ENCODE results near the gene IFIH1.
A peak's percentile ranks its signal among the peaks of the same experiment; 100 is the strongest.

IFIH1 gene

GRCh38 chr2:162242586-162243280 lies 75.8 kb downstream of the IFIH1 start:
- H3K4me3 ChIP-seq (ENCODE audit: low read length): peak overlapping the region; percentile 44
- DNase-seq (ENCODE audit: low read depth): peak; percentile 68
- no peak for TF ChIP-seq CTCF (conservative IDR thresholded peaks at IDR 0.05; ENCODE audit: low read depth, low read length)

- no peak for DNase-seq (ENCODE audit: low read depth)
- H3K4me3 ChIP-seq (ENCODE audit: low read length): peak overlapping the region; percentile 44
- no peak for TF ChIP-seq CTCF (conservative IDR thresholded peaks at IDR 0.05; ENCODE audit: low read depth, low read length)
Observed at GRCh38 chr2:162241571-162241970, 76.9 kb downstream of the IFIH1 start.

DNA sequence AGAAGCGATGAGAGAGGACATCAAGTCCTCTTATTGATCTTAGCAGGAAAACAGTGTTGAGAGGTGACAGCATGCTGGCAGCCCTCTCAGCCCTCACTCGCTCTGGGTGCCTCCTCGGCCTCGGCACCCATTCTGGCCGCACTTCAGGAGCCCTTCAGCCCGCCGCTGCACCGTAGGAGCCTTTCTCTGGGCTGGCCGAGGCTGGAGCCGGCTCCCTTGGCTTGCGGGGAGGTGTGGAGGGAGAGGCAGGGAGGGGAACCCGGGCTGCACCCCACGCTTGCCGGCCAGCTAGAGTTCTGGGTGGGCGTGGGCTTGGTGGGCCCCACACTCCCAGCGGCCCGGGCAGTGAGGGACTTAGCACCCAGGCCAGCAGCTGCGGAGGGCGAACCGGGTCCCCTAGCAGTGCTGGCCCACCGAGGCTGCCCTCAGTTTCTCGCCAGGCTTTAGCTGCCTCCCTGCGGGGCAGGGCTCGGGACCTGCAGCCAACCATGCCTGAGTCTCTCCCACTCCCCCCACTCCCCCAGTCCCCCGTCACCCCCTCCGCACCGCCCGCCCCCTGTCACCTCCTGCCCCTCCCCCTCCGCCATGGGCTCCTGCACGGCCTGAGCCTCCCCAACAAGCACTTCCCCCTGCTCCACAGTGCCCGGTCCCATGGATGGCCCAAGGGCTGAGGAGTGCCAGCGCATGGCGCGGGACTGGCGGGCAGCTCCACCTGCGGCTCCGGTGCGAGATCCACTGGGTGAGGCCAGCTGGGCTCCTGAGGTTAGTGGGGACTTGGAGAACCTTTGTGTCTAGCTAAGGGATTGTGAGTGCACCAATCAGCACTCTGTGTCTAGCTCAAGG lies 83.6 kb downstream of the IFIH1 start:
- TF ChIP-seq CTCF (conservative IDR thresholded peaks at IDR 0.05; ENCODE audit: low read depth, low read length): no peak
- H3K4me3 ChIP-seq (ENCODE audit: low read length): no peak overlapping the region
- no peak for DNase-seq (ENCODE audit: low read depth)

DNA sequence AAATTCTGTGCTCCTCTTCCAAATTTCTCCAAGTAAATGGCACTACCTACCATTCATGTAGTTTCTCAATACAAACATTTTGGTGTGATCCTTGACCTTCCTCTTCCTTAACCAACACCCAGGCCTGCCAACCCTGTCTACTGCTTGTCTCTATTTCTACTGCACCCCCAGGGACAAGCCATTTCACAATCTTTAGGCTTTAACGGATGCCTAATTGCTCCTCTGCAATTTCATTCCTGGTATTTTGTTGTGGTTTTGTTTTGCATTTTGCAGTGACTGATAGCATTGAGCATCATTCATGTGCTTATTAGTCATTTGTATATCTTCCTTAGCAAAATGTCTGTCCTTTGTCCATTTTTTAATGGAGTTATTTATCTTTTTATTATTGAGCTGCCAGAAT lies 85.3 kb downstream of the IFIH1 start:
- no peak overlapping the region for H3K4me3 ChIP-seq (ENCODE audit: low read length)
- no peak for DNase-seq (ENCODE audit: low read depth)
- no peak for TF ChIP-seq CTCF (conservative IDR thresholded peaks at IDR 0.05; ENCODE audit: low read depth, low read length)

DNA sequence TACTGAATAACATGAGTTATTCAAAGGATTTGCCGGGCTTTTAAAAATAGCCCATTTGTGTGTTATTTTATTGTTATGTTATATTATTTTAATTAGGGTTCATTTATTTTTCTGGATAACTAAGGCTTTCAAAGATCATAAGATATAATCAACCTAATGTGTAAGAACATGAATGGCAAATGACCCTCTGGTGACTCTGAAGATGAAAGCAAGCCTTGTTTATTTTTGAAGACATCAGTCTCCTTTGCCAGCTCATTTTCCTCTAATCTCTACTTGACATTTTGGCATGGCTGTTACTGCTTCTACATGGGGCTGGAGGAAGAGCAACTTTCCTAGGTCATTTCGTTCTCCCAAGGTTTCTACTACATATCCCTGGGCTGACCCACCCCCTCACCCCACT lies 85.8 kb downstream of the IFIH1 start:
- no peak for DNase-seq (ENCODE audit: low read depth)
- no peak for TF ChIP-seq CTCF (conservative IDR thresholded peaks at IDR 0.05; ENCODE audit: low read depth, low read length)
- no peak overlapping the region for H3K4me3 ChIP-seq (ENCODE audit: low read length)

- no peak for DNase-seq (ENCODE audit: low read depth)
- TF ChIP-seq CTCF (conservative IDR thresholded peaks at IDR 0.05; ENCODE audit: low read depth, low read length): no peak
- no peak overlapping the region for H3K4me3 ChIP-seq (ENCODE audit: low read length)
Observed at GRCh38 chr2:162232027-162232426, 86.5 kb downstream of the IFIH1 start.

- DNase-seq (ENCODE audit: low read depth): no peak
- no peak for TF ChIP-seq CTCF (conservative IDR thresholded peaks at IDR 0.05; ENCODE audit: low read depth, low read length)
- no peak overlapping the region for H3K4me3 ChIP-seq (ENCODE audit: low read length)
Observed at GRCh38 chr2:162230761-162231160, 87.7 kb downstream of the IFIH1 start.
